ENCODE measurements around the gene CFAP57. TPM values are rescaled to one million over a fixed set of nuclear protein-coding genes. Genes with fewer than 3 reads are reported as not detected.

CFAP57 gene
- total RNA-seq, 1 experiment from 2014 or later = 0.44 TPM

DNA sequence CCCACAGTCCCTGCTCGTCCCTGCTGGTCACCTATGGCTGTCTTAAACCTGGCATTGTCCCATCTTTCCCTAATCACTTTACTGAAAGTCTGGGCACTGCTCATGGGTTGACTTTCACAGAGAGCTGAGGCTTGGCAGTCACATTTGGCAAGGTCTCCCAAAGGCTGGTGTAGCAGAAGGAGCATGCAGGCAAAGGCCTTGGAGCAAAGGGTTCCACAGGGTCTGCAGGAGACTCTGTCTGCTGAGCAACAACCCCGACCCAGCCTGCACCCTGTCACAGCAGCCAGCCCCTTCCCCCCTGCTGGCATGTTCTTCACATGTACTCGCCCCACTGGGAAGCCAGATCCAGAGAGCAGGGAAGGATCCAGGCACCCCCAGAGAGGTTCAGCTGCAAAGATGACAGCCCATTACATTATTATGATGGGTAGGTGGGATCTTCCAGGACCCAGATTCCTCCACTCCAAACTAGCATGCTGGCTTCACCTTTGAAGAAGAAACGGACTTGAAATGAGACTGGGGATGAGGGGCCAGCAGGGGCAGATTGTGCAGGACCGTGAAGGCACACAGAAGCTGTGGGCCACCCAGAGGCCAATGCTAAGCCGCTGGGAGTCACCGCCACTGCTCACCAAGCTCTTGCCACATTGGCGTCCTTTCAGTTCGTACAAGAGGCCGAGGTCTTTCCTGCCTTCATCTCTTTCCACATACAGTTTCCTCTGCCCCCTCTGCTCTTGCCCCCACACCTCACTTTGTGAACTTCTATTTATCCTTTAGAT lies 83.5 kb downstream of the CFAP57 start:
- no peak overlapping the region for H3K4me3 Mint-ChIP-seq (ENCODE audit: unreplicated experiment)
- no peak for DNase-seq (ENCODE audit: unreplicated experiment)
- TF ChIP-seq, protein P1, sequence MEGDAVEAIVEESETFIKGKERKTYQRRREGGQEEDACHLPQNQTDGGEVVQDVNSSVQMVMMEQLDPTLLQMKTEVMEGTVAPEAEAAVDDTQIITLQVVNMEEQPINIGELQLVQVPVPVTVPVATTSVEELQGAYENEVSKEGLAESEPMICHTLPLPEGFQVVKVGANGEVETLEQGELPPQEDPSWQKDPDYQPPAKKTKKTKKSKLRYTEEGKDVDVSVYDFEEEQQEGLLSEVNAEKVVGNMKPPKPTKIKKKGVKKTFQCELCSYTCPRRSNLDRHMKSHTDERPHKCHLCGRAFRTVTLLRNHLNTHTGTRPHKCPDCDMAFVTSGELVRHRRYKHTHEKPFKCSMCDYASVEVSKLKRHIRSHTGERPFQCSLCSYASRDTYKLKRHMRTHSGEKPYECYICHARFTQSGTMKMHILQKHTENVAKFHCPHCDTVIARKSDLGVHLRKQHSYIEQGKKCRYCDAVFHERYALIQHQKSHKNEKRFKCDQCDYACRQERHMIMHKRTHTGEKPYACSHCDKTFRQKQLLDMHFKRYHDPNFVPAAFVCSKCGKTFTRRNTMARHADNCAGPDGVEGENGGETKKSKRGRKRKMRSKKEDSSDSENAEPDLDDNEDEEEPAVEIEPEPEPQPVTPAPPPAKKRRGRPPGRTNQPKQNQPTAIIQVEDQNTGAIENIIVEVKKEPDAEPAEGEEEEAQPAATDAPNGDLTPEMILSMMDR (IDR thresholded peaks at IDR 0.05; ENCODE audit: unreplicated experiment) = no peak
- peaks cover 9% of the 10 kb centered on the region for H3K4me1 Mint-ChIP-seq (ENCODE audit: insufficient read depth, unreplicated experiment)
- H3K27ac Mint-ChIP-seq (ENCODE audit: low read depth, unreplicated experiment) = no peak overlapping the region
- H3K27me3 Mint-ChIP-seq (ENCODE audit: insufficient read depth, unreplicated experiment) = peaks cover 19% of the 10 kb centered on the region
- peaks cover 6% of the 10 kb centered on the region for H3K9me3 Mint-ChIP-seq (ENCODE audit: unreplicated experiment)
- intact Hi-C loops (cut with micrococcal nuclease) = no loop called here
- H3K36me3 Mint-ChIP-seq (ENCODE audit: insufficient read depth, unreplicated experiment) = no peaks in the 10 kb centered on the region
- ChIA-PET CTCF (no interaction called here), POLR2A (interaction anchor here (0.7 kb wide), 1 partner anchor 13 kb away, joined by 4 read pairs; no protein-coding TSS in a partner anchor)
- no TSS peak for BruUV-seq (replicated peaks)

DNA sequence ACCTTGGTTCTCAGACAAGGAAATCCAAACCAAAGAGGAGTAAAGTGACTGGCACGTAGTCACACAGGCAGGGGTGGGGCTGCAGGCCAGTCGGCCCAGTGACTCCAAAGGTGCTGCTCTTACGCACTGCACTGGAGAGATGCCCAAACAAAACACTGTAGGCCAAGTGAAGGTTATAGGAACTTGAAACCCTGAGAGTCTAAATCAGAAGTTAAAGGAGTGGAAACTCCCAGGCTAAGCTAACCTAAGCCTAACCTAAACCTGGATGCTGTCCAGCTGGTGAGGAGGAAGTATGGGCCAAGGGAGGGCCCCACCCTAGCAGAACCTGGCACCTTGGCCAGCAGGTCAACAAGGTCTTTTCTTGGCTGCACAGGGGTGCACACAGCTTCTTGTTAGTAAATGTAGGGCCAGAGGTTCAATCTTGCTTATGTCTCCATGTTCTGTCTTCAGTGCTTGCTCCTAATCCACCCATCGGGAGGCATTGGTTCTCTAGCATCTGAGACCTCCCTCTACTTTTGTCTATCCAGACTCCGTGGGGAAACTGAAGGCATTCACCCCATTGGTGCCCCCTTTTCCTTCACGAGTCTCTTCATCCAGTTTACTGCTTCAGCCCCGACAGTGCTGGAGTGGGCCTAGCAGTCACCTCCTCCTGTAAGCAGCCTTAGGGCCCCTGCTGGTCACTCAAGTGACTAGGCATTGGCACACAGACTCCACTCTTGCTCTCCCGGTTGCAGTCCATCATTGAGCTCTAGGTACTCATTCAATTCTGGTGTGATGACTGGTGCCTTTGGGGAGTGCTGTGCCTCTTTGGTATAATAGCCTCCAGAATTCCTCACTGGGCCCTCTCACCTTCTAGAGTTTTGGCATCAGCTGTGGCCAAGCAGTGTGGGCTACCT lies 84.8 kb downstream of the CFAP57 start:
- Mint-ChIP-seq H3K4me3 (ENCODE audit: unreplicated experiment) (no peak overlapping the region), H3K27me3 (ENCODE audit: insufficient read depth, unreplicated experiment) (peaks cover 19% of the 10 kb centered on the region), H3K4me1 (ENCODE audit: insufficient read depth, unreplicated experiment) (peaks cover 9% of the 10 kb centered on the region), H3K36me3 (ENCODE audit: insufficient read depth, unreplicated experiment) (no peaks in the 10 kb centered on the region), H3K9me3 (ENCODE audit: unreplicated experiment) (peaks cover 6% of the 10 kb centered on the region), H3K27ac (ENCODE audit: low read depth, unreplicated experiment) (no peak overlapping the region)
- ChIA-PET CTCF (interaction anchor here (0.5 to 1.0 kb wide), 2 partner anchors 343 to 474 kb away, joined by 3 to 4 read pairs; no protein-coding TSS in a partner anchor), POLR2A (interaction anchor here (0.7 kb wide), 1 partner anchor 14 kb away, joined by 4 read pairs; no protein-coding TSS in a partner anchor)
- BruUV-seq (replicated peaks) = no TSS peak
- intact Hi-C loops (cut with micrococcal nuclease) = no loop called here
- TF ChIP-seq, protein P1 (IDR thresholded peaks at IDR 0.05; ENCODE audit: unreplicated experiment) = no peak
- peak; percentile 29 for DNase-seq (ENCODE audit: unreplicated experiment)

DNA sequence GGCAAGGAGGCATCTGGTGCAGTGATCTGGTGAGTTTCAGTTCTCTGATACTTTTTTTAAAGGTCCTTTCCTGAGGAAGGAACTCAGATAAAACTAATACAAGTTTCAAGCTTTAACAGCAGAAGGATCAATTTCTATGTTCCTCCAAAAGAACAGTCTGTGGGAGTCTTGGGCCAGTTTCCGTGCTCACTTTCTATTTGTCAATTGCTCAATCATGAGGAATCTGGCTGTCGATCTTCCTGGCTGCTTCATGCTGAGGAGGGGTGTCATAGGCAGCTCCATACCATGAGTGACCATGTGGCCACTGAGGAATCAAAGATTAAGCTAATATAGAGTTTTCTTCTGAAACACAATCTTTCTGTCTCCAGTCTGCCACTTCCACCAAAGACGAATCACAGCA lies 86.2 kb downstream of the CFAP57 start:
- peaks cover 9% of the 10 kb centered on the region for H3K4me1 Mint-ChIP-seq (ENCODE audit: insufficient read depth, unreplicated experiment)
- TF ChIP-seq, protein P1 (IDR thresholded peaks at IDR 0.05; ENCODE audit: unreplicated experiment) = no peak
- intact Hi-C loops (cut with micrococcal nuclease) = no loop called here
- ChIA-PET POLR2A (no interaction called here), CTCF (interaction anchor here (1.1 to 1.2 kb wide), 3 partner anchors 14 to 31 kb away, joined by 3 to 5 read pairs (median 3); partner anchors contain the start of gene C1orf210)
- H3K4me3 Mint-ChIP-seq (ENCODE audit: unreplicated experiment) = no peak overlapping the region
- H3K27me3 Mint-ChIP-seq (ENCODE audit: insufficient read depth, unreplicated experiment) = peaks cover 7% of the 10 kb centered on the region
- BruUV-seq (replicated peaks) = no TSS peak
- H3K9me3 Mint-ChIP-seq (ENCODE audit: unreplicated experiment) = peaks cover 18% of the 10 kb centered on the region
- no peak overlapping the region for H3K27ac Mint-ChIP-seq (ENCODE audit: low read depth, unreplicated experiment)
- no peak for DNase-seq (ENCODE audit: unreplicated experiment)
- no peaks in the 10 kb centered on the region for H3K36me3 Mint-ChIP-seq (ENCODE audit: insufficient read depth, unreplicated experiment)

DNA sequence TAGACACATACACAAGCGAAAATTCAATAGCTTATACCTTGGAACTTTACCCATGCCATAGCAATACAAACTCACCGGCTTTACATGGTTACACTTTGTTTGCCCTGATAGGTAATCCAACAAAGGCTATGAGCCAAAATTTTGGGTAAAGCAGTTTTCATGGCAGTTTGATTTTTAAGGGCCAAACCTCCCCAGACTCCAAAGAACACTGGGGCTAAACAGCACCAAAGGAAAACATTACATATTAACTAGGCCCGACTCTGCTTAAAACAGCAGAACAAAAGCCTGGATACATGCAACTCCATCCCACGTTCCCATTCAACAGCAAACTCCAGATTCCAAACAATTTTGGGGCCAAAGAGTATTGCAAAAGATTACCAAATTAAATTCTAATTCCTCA lies 93.3 kb downstream of the CFAP57 start:
- H3K9me3 Mint-ChIP-seq (ENCODE audit: unreplicated experiment) = peaks cover 25% of the 10 kb centered on the region
- H3K4me3 Mint-ChIP-seq (ENCODE audit: unreplicated experiment) = no peak overlapping the region
- ChIA-PET POLR2A (no interaction called here), CTCF (interaction anchor here (0.7 to 1.7 kb wide), 2 partner anchors 20 to 39 kb away, joined by 3 to 6 read pairs; partner anchors contain the start of gene C1orf210)
- DNase-seq (ENCODE audit: unreplicated experiment) = no peak
- TF ChIP-seq, protein P1 (IDR thresholded peaks at IDR 0.05; ENCODE audit: unreplicated experiment) = no peak
- no peak overlapping the region for H3K27ac Mint-ChIP-seq (ENCODE audit: low read depth, unreplicated experiment)
- no TSS peak for BruUV-seq (replicated peaks)
- H3K36me3 Mint-ChIP-seq (ENCODE audit: insufficient read depth, unreplicated experiment) = no peaks in the 10 kb centered on the region
- H3K27me3 Mint-ChIP-seq (ENCODE audit: insufficient read depth, unreplicated experiment) = no peaks in the 10 kb centered on the region
- H3K4me1 Mint-ChIP-seq (ENCODE audit: insufficient read depth, unreplicated experiment) = no peaks in the 10 kb centered on the region
- intact Hi-C loops (cut with micrococcal nuclease) = no loop called here
